ENCODE measurements around the gene FHAD1.

The FHAD1 gene

DNA sequence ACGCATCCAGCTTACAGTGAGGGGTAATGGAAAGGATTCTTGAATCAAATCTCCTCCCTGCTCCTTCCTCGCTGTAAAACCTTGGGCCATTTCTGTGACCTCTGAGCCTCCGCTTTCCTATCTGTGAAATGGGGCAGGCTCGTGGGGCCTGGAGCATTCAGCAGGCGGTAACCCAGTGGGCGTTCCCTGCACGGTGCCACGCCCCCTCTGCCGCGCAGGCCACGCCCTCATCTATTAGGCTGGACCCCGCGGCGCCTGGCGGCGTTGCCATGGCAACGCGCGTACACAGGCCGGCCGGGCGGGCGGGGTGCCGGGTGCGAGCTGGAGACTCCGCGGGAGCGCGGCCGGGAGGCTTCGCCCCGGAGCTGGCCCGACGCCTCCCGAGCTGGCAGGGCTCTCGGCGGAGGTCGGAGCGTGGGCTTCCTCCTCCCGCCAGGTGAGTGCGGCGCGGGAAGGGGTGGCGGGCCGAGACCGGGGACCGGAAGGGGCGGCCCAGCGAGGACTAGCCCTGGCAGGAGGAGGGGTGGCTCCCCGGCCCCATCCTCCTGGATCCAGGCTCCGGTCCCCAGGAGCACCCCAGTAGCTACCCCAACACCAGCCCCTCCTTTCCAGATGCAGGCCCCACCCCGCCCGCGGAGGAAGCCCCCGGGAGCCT lies at the start of gene FHAD1:
FHAD1 (plus strand) TSS at position 264 of the 655 bp plus-strand sequence. CDS start 4,562 bp downstream, outside the sequence.
- peak; percentile 26 for DNase-seq

GRCh38 chr1:15197591-15198447 lies 49.2 kb upstream of the FHAD1 start:
- DNase-seq: no peak

DNA sequence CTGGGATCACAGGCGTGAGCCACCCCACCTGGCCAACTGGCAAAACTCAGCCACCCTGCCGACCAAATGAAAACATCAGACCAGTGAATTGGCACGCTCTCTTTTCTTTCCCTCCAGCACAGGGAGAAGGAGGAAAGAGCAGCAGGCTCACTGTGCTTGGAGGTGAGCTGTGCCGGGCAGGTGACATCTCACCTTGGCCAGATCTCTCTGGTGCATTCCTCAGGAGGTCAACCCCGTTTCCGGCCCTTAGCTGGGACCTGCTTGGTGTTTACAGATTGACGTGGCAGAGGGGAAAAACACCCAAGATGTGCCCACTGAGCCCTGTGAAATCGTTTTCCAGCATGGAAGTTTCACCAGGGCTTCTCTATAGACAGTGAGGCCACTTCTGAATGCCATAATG lies 48.3 kb upstream of the FHAD1 start:
- DNase-seq: no peak

DNA sequence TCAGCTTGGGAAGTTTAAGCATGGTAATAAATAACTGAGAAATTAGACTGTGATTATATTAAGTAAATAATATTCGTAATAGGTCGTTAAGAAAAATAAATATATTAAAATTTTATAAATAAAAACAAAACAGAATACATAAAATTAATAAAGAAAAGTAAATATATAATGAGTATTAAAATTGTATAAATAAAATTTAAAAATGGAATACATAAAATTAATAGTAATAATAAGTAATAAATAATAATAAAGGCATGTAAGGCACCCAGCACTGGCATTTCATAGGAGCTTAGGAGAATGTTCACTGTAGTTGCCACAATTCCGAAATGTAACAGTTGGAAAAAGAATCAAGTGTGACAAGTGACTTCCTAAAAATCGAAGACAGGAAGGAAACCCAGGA lies 45.8 kb upstream of the FHAD1 start:
- DNase-seq: no peak

DNA sequence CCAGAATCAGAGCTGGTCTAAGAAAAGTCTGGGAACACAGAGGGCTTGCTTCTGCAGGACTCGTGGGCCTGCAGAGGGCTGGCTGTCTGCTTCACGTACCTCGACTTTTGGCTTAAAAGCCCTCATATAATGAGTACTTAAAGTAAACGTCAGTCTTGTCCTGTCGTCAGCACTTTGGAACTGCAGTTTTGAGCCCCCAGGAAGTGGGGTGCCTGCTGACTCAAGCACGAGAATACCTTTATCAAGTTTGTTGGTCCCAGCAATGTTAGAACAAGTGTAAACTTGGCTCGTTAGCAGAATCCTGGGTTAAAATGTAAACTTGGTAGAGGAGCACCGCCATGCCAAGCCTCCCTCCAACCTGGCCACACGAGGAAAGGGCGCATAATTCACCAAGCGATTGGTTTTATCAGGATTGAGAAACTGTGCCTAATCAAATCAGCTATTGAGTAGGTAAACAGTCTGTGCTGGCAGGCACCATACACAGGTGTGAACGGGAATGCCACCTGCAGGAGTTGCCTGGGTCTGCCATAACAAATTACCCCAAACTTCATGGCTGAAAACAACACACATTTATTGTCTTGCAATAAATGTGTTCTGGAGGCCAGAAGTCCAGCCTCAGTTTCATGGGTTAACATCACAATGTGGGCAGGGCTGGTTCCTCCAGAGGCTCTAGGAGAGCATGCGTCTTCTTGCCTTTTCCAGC lies 45.0 kb upstream of the FHAD1 start:
- no peak for DNase-seq

DNA sequence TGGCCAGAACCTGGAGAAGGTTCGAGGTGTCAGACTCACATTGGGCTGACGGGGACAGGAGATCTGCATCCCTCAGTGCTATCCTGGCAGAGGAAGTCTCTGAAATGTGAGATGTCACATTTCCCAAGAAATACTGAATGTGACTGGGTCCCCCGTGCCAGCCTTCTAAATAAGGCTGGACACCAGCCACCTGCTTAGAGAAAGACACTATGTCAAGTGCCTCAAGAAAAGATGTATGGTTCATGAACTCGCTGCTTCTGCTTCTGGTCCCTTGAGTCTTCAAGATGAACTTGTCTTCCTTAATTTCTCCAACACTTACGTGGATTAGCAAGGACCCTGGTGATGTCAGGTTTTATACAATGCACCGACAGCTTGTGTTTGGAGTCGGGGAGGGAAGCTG lies 42.1 kb upstream of the FHAD1 start:
- no peak for DNase-seq

DNA sequence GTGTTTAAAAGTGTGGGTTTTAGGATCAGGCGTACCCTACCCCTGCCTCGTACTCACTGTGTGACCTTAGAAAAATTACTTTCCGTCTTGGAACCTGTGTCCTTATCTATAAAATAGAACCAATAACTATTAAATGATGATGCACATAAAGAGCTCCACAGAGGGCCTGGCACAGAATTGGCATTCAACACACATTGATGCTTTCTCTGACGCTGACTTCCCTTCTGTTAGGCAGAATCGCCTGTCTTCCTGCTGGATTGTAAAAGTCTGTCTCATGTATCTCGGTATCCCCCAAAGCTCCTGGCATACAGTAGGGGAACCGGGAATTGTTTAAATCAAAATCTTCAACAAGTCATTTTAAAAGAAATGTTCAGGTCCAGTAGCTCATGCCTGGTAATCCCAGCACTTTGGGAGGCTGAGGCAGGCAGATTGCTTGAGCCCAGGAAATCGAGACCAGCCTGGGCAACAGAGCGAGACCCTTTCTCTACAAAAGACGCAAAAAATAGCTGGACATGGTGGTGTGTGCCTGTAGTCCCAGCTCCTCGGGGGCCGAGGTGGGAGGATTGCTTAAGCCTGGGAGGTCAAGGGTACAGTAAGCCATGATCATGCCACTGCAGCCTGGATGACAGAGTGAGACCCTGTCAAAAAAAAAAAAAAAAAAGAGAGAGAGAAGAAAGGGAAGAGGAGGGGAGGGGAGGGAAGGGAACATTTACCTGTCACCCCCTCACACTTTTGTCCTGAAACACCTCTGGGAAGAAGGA lies 41.3 kb upstream of the FHAD1 start:
- no peak for DNase-seq

- no peak for DNase-seq
These were observed 40.5 kb upstream of the FHAD1 start for GRCh38 chr1:15206418-15207030.

- no peak for DNase-seq
These were observed 39.8 kb upstream of the FHAD1 start for GRCh38 chr1:15207031-15207828.

GRCh38 chr1:15207829-15208429 lies 39.1 kb upstream of the FHAD1 start:
- DNase-seq: no peak

DNA sequence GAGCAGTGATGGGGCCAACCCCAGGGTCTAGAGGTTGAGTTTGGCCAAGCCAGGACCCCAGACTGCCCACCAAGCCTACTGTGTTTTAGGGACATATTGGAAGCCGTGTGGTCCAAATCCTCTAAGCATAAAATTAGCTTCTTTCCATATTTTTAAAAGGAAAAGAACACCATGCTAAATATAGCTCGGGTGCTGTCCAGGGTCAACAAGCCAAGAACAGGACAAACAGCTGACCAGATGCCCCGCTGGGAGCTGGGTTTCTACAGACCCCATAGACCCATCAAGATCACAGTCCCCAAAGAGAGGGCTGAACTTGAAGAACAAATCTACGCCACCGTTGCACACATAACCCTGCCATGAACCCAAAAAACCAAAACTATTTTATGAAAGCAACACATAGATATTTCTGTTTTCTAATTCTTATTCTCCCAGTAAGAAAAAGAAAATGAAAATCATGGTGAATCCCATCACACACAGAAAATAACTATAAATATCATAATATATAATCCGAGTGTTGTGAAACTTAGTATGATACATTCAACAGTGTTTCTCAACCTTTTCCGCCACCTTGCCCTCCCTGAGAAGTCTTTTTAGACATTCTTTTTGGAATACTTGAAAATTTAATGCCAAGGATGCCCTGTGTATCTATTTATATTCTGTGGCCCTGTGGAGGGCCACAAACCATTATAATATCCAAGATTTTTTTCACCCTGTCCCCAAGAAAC lies 36.2 kb upstream of the FHAD1 start:
- DNase-seq: no peak

DNA sequence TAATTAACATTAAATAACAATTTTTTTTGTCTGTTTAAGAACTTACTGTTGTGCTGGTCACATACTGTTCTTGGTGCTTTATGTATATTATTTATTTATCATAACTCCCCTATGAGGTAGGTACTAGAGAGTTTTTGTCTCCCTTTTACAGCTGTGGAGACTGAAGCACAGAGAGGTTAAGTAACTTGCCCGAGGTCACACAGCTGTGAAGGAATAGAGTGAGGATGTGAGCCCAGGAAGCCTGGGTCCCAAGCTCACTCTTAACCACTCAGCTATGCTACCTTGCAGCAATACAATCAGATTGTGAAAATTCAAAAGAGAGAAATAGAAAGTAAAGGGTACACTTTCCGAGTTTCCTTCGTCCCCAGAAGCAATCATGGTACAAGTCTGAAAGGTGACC lies 35.6 kb upstream of the FHAD1 start:
- no peak for DNase-seq

GRCh38 chr1:15212216-15212953 lies 34.6 kb upstream of the FHAD1 start:
- no peak for DNase-seq

GRCh38 chr1:15212954-15213291 lies 34.1 kb upstream of the FHAD1 start:
- no peak for DNase-seq

- DNase-seq: no peak
These were observed 33.6 kb upstream of the FHAD1 start for GRCh38 chr1:15213341-15213821.

DNA sequence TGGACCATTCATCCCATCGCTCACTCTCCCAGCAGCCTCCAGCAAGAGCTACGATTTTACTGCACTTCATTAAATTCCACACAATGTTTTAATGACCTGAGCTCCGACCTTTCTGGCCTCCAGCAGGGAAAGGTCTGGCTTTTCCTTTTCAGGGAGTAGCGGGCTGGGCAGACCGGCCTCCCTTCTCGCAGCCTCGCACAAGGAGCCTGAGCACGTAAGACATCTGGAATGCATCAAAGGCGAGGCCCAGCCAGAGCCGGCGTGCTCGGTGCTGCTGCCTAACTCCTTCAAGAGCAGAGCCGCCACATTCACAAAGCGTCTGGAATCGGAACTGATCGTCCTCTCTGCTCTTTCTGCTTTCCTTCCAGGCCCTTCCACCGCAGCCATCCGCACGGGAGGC lies 32.5 kb upstream of the FHAD1 start:
- DNase-seq: no peak

DNA sequence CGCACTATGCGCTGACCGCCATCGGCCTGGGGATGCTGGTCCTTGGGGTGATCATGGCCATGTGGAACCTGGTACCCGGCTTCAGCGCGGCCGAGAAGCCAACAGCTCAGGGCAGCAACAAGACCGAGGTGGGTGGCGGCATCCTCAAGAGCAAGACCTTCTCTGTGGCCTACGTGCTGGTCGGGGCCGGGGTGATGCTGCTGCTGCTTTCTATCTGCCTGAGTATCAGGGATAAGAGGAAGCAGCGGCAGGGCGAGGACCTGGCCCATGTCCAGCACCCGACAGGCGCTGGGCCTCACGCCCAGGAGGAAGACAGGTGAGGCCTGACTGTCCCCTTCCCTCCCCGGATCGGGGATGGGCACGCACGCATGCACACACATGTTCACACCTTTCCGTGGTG lies 31.9 kb upstream of the FHAD1 start:
- no peak for DNase-seq

DNA sequence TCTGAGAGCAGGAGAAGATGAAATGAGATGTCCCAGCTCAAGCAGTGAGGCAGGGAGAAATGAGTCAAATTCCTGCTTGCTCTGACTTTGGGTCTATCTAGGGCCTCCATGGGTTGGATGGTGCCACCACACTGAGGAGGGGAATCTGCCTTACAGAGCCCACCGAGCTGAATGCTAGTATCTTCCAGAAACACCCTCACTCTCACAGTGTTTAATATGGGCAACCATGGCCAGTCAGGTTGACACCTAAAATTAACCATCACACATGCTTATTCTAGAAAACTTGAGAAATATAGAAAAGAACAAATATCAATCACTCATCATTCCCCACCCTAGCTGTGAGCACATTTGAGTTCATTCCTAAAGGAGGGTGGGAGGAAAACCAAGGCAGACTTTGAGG lies 29.4 kb upstream of the FHAD1 start:
- DNase-seq: no peak
